Measurements from ENCODE around the gene PSMB7. TPM values are rescaled to one million over a fixed set of nuclear protein-coding genes. Genes with fewer than 3 reads are reported as not detected.

Gene PSMB7
- total and polyA plus RNA-seq, 2 of the 8 experiments (the other 6 are each of a cell fraction or from before 2014, with no cell fraction given): 222 to 357 TPM

GRCh38 chr9:124427281-124427680 lies 12.0 kb upstream of the PSMB7 start (continued):
- TF ChIP-seq GABPA (IDR thresholded peaks at IDR 0.05; ENCODE audit: borderline replicate concordance, insufficient read depth, low read length): no peak
- no peak for TF ChIP-seq ATF3 (IDR thresholded peaks at IDR 0.05; ENCODE audit: insufficient read depth, low read depth, low read length)
- no peak for TF ChIP-seq MAX (IDR thresholded peaks at IDR 0.05)
- TF ChIP-seq, protein P1, sequence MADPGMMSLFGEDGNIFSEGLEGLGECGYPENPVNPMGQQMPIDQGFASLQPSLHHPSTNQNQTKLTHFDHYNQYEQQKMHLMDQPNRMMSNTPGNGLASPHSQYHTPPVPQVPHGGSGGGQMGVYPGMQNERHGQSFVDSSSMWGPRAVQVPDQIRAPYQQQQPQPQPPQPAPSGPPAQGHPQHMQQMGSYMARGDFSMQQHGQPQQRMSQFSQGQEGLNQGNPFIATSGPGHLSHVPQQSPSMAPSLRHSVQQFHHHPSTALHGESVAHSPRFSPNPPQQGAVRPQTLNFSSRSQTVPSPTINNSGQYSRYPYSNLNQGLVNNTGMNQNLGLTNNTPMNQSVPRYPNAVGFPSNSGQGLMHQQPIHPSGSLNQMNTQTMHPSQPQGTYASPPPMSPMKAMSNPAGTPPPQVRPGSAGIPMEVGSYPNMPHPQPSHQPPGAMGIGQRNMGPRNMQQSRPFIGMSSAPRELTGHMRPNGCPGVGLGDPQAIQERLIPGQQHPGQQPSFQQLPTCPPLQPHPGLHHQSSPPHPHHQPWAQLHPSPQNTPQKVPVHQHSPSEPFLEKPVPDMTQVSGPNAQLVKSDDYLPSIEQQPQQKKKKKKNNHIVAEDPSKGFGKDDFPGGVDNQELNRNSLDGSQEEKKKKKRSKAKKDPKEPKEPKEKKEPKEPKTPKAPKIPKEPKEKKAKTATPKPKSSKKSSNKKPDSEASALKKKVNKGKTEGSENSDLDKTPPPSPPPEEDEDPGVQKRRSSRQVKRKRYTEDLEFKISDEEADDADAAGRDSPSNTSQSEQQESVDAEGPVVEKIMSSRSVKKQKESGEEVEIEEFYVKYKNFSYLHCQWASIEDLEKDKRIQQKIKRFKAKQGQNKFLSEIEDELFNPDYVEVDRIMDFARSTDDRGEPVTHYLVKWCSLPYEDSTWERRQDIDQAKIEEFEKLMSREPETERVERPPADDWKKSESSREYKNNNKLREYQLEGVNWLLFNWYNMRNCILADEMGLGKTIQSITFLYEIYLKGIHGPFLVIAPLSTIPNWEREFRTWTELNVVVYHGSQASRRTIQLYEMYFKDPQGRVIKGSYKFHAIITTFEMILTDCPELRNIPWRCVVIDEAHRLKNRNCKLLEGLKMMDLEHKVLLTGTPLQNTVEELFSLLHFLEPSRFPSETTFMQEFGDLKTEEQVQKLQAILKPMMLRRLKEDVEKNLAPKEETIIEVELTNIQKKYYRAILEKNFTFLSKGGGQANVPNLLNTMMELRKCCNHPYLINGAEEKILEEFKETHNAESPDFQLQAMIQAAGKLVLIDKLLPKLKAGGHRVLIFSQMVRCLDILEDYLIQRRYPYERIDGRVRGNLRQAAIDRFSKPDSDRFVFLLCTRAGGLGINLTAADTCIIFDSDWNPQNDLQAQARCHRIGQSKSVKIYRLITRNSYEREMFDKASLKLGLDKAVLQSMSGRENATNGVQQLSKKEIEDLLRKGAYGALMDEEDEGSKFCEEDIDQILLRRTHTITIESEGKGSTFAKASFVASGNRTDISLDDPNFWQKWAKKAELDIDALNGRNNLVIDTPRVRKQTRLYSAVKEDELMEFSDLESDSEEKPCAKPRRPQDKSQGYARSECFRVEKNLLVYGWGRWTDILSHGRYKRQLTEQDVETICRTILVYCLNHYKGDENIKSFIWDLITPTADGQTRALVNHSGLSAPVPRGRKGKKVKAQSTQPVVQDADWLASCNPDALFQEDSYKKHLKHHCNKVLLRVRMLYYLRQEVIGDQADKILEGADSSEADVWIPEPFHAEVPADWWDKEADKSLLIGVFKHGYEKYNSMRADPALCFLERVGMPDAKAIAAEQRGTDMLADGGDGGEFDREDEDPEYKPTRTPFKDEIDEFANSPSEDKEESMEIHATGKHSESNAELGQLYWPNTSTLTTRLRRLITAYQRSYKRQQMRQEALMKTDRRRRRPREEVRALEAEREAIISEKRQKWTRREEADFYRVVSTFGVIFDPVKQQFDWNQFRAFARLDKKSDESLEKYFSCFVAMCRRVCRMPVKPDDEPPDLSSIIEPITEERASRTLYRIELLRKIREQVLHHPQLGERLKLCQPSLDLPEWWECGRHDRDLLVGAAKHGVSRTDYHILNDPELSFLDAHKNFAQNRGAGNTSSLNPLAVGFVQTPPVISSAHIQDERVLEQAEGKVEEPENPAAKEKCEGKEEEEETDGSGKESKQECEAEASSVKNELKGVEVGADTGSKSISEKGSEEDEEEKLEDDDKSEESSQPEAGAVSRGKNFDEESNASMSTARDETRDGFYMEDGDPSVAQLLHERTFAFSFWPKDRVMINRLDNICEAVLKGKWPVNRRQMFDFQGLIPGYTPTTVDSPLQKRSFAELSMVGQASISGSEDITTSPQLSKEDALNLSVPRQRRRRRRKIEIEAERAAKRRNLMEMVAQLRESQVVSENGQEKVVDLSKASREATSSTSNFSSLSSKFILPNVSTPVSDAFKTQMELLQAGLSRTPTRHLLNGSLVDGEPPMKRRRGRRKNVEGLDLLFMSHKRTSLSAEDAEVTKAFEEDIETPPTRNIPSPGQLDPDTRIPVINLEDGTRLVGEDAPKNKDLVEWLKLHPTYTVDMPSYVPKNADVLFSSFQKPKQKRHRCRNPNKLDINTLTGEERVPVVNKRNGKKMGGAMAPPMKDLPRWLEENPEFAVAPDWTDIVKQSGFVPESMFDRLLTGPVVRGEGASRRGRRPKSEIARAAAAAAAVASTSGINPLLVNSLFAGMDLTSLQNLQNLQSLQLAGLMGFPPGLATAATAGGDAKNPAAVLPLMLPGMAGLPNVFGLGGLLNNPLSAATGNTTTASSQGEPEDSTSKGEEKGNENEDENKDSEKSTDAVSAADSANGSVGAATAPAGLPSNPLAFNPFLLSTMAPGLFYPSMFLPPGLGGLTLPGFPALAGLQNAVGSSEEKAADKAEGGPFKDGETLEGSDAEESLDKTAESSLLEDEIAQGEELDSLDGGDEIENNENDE (IDR thresholded peaks at IDR 0.05; ENCODE audit: insufficient replicate concordance, low read length): no peak

Measured in H1 (cell line).